Gastroesophageal sphincter (tissue), 3 donors: ENCODE measurements around the gene MVB12B.

Source experiments
- CTCF ChIP-seq, 4 experiments: fragments of 200-600 bp in 2 of 4; fragments of 450-650 bp in 2 of 4; sonication (generic) in 1 of 4; IDR thresholded peaks; one replicate each; pipeline ENCODE4 v1.5.1; 2017 to 2019; ENCODE audit warnings: antibody characterized with exemption in 4 of 4, mild to moderate bottlenecking in 2 of 4, moderate library complexity in 2 of 4
- EP300 ChIP-seq: sonication (generic); formaldehyde crosslinking; IDR thresholded peaks from one replicate; pipeline ENCODE4 v1.6.1; 2017; ENCODE audit warnings: antibody characterized with exemption, mild to moderate bottlenecking
- POLR2A ChIP-seq, 2 donors: fragments of 450-650 bp; IDR thresholded peaks; one replicate each; pipeline ENCODE4 v1.6.1; 2017; ENCODE audit warnings: antibody characterized with exemption in 2 of 2, mild to moderate bottlenecking in 2 of 2, moderate library complexity in 1 of 2
- POLR2AphosphoS5 ChIP-seq: sonication (generic); formaldehyde crosslinking; IDR thresholded peaks from one replicate; pipeline ENCODE4 v1.6.1; 2017; ENCODE audit warnings: antibody characterized with exemption

- TF ChIP-seq CTCF (IDR thresholded peaks at IDR 0.05) (no peak), POLR2A (IDR thresholded peaks at IDR 0.05) (no peak), EP300 (no peak), POLR2AphosphoS5 (no peak)
These were observed 204.5 kb downstream of the MVB12B start for GRCh38 chr9:126531035-126531571.
